Natural killer cell treated with Interleukin-12 subunit alpha and Interleukin-12 subunit beta and Interleukin-15 and Interleukin-18, amount 100 ng/mL, for 72 hours (primary cell): ENCODE measurements around the gene NOB1. TPM values are rescaled to one million over a fixed set of nuclear protein-coding genes. Genes with fewer than 3 reads are reported as not detected.
"Not testable (repeated sequence)": the region's sequence is repeated elsewhere in the genome, so short reads cannot be mapped to it uniquely, and the experiment has no call there.

Source experiments
- ATAC-seq, 2 donors: fragments of 150-1000 bp; cut with Tn5 transposase in 1 of 2; sonication (Bioruptor Pico), chemical (Tn5 transposase) in 1 of 2; 2 replicates each; pipeline ENCODE4 v1.10.0; 2021
- DNase-seq: peaks from one replicate; pipeline ENCODE4 v3.0.0; 2022; ENCODE audit warnings: low spot score
- H3K27ac Mint-ChIP-seq, 2 donors: 1 replicate in 1 of 2; 2 replicates in 1 of 2; pipeline ENCODE4 v1.8.0; 2022; ENCODE audit warnings: mixed read lengths in 2 of 2, mild to moderate bottlenecking in 1 of 2, moderate library complexity in 1 of 2
- H3K27me3 Mint-ChIP-seq, 2 donors: 1 replicate in 1 of 2; 2 replicates in 1 of 2; pipeline ENCODE4 v1.8.0; 2022; ENCODE audit warnings: mixed read lengths in 2 of 2
- H3K36me3 Mint-ChIP-seq: one replicate; pipeline ENCODE4 v1.8.0; 2022; ENCODE audit warnings: mixed read lengths
- H3K4me1 Mint-ChIP-seq, 2 donors: 1 replicate in 1 of 2; 2 replicates in 1 of 2; pipeline ENCODE4 v1.8.0; 2022; ENCODE audit warnings: low read depth in 2 of 2, mixed read lengths in 2 of 2, mild to moderate bottlenecking in 1 of 2
- H3K4me3 Mint-ChIP-seq: one replicate; pipeline ENCODE4 v1.8.0; 2022; ENCODE audit warnings: mixed read lengths
- H3K9me3 Mint-ChIP-seq: 2 replicates; pipeline ENCODE4 v1.8.0; 2022; ENCODE audit warnings: mixed read lengths
- total RNA-seq, 2 donors: library from RNA; stranded (reverse); gene quantifications; one replicate each; pipeline ENCODE4 v1.2.3, GENCODE V29; 2022

The NOB1 gene
- total RNA-seq: 100 to 1,000 TPM in 1 of 2 donors, 10 to 100 TPM in 1; 61.6 to 119 TPM

DNA sequence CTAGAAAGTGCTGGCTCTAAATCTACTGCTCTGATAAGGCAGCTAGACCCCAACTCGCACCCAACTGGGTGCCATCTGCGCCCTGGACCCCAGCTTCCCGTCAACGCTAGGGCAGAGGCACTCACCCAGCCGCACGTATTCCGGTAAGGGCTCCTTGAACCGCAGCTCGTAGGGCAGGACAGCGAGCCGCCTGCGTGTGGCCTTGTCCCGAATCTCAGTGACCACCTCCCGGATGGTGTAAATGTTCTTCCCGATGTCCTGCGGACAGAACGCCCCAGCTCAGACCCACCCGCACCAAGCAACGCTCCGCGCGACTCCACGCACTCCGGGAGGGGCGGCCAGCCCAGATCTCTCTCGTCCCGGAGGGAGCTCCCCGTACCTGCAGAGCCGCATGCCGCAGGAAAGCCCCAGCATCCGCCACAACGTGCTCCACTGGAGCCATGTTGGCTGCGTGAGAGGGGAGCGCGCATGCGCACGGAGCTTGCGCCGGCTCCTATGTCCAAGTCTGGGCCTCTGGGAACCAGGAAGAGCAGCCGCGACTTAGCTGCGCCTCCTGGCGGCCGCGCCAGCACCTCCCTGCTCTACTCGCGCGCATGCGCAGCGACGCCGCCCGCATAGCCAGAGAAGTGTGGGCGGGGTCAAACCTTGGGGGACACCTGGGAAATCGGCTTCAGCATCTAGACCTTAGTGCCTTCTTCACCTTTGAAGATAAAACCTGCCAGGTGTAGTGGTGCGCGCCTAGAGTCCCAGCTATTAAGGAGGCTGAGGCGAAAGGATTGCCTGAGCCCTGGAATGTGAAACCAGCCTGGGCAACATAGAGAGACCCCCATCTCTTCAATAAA, at the start of gene NOB1:
TSS of gene NOB1 (minus strand) at position 458 of the 842 bp plus-strand sequence. CDS start at position 442, 16 bp downstream.
- Mint-ChIP-seq H3K4me3 (peak within 1 kb of the TSS; percentile 100), H3K27me3 (peaks cover 0 to 2% of the 10 kb centered on the region in 2 donors), H3K4me1 (peaks cover 14 to 30% of the 10 kb centered on the region in 2 donors), H3K27ac (peak within 1 kb of the TSS; percentile 98 to 99), H3K36me3 (no peaks in the 10 kb centered on the region), H3K9me3 (no peaks in the 10 kb centered on the region)
- peak; percentile 99 for ATAC-seq
- DNase-seq: peak; percentile 99

GRCh38 chr16:69804297-69804696, 49.6 kb upstream of the NOB1 start:
- H3K4me1 Mint-ChIP-seq: peaks cover 0 to 5% of the 10 kb centered on the region in 2 donors
- no peak for ATAC-seq
- no peak overlapping the region for H3K27ac Mint-ChIP-seq
- DNase-seq: no peak
- no peaks in the 10 kb centered on the region for H3K27me3 Mint-ChIP-seq
- H3K9me3 Mint-ChIP-seq: no peaks in the 10 kb centered on the region
- no peak overlapping the region for H3K4me3 Mint-ChIP-seq
- peaks cover 10% of the 10 kb centered on the region for H3K36me3 Mint-ChIP-seq

GRCh38 chr16:69799611-69800031, 44.9 kb upstream of the NOB1 start:
- no peak overlapping the region for H3K27ac Mint-ChIP-seq
- H3K4me3 Mint-ChIP-seq: no peak overlapping the region
- peaks cover 10% of the 10 kb centered on the region for H3K36me3 Mint-ChIP-seq
- DNase-seq (no peak), ATAC-seq (no peak)
- H3K9me3 Mint-ChIP-seq: no peaks in the 10 kb centered on the region
- H3K27me3 Mint-ChIP-seq: no peaks in the 10 kb centered on the region
- peaks cover 0 to 7% of the 10 kb centered on the region in 2 donors for H3K4me1 Mint-ChIP-seq

- no peak overlapping the region for H3K4me3 Mint-ChIP-seq
- no peaks in the 10 kb centered on the region for H3K27me3 Mint-ChIP-seq
- H3K36me3 Mint-ChIP-seq: peaks cover 10% of the 10 kb centered on the region
- H3K4me1 Mint-ChIP-seq: peaks cover 0 to 7% of the 10 kb centered on the region in 2 donors
- ATAC-seq (no peak), DNase-seq (no peak)
- no peaks in the 10 kb centered on the region for H3K9me3 Mint-ChIP-seq
- no peak overlapping the region for H3K27ac Mint-ChIP-seq
Measured at GRCh38 chr16:69798466-69798865, 43.7 kb upstream of the NOB1 start.

GRCh38 chr16:69796285-69797118, 41.8 kb upstream of the NOB1 start:
- peak in 1 of 2 donors; percentile 65 for ATAC-seq
- Mint-ChIP-seq H3K9me3 (no peaks in the 10 kb centered on the region), H3K36me3 (peaks cover 5% of the 10 kb centered on the region), H3K27me3 (no peaks in the 10 kb centered on the region), H3K27ac (no peak overlapping the region), H3K4me1 (peaks cover 0 to 5% of the 10 kb centered on the region in 2 donors), H3K4me3 (no peak overlapping the region)
- no peak for DNase-seq

DNA sequence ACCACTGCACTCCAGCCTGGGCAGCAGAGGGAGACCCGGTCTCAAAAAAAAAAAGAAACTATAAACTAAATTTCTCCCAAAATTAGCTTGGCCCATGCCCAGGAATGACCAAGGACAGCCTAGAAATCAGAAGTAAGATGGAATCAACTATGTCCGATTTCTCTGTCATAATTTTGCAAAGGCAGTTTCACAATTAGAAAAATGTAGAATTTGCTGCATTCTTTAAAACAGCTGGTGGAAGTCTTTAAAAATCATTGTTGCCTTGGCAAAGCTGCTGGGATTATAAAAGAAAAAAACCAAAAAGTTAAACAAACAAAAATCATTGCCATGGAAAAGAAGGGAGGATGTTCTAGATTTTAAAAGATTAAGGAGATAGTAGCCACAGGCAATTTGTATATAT, 39.8 kb upstream of the NOB1 start:
- H3K36me3 Mint-ChIP-seq: peaks cover 1% of the 10 kb centered on the region
- DNase-seq: no peak
- H3K9me3 Mint-ChIP-seq: no peaks in the 10 kb centered on the region
- H3K4me1 Mint-ChIP-seq: peaks cover 0 to 5% of the 10 kb centered on the region in 2 donors
- no peak overlapping the region for H3K27ac Mint-ChIP-seq
- ATAC-seq: no peak
- H3K4me3 Mint-ChIP-seq: no peak overlapping the region
- H3K27me3 Mint-ChIP-seq: no peaks in the 10 kb centered on the region

GRCh38 chr16:69793526-69793925, 38.8 kb upstream of the NOB1 start:
- no peak overlapping the region for H3K27ac Mint-ChIP-seq
- H3K36me3 Mint-ChIP-seq: peaks cover 3% of the 10 kb centered on the region
- ATAC-seq: no peak
- H3K4me3 Mint-ChIP-seq: no peak overlapping the region
- H3K9me3 Mint-ChIP-seq: no peaks in the 10 kb centered on the region
- no peaks in the 10 kb centered on the region for H3K27me3 Mint-ChIP-seq
- no peak for DNase-seq
- peaks cover 0 to 5% of the 10 kb centered on the region in 2 donors for H3K4me1 Mint-ChIP-seq

DNA sequence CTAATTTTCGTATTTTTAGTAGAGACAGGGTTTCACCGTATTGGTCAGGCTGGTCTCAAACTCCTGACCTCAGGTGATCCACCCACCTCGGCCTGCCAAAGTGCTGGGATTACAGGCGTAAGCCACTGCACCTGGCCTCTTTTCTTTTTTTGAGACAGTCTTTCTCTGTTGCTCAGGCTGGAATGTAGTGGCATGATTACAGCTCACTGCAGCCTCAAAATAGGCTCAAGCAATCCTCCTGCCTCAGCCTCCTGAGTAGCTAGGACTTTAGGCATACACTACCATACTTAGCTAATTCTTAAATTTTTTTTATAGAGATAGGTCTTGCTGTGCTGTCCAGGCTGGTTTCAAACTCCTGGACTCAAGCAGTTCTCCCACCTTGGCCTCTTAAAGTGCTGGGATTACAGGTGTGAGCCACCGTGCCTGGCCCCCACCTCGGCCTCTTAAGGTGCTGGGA, 36.7 kb upstream of the NOB1 start:
- H3K27ac Mint-ChIP-seq: peak overlapping the region in 1 of 2 donors; percentile 45
- H3K27me3 Mint-ChIP-seq, H3K4me1 Mint-ChIP-seq, DNase-seq, ATAC-seq, H3K36me3 Mint-ChIP-seq, H3K4me3 Mint-ChIP-seq, H3K9me3 Mint-ChIP-seq: not testable (repeated sequence)

- no peak for ATAC-seq
- Mint-ChIP-seq H3K27ac (no peak overlapping the region), H3K36me3 (peaks cover 7% of the 10 kb centered on the region), H3K27me3 (no peaks in the 10 kb centered on the region), H3K4me3 (no peak overlapping the region), H3K4me1 (no peaks in the 10 kb centered on the region), H3K9me3 (no peaks in the 10 kb centered on the region)
- DNase-seq: no peak
Measured at GRCh38 chr16:69787883-69788282, 33.2 kb upstream of the NOB1 start.

DNA sequence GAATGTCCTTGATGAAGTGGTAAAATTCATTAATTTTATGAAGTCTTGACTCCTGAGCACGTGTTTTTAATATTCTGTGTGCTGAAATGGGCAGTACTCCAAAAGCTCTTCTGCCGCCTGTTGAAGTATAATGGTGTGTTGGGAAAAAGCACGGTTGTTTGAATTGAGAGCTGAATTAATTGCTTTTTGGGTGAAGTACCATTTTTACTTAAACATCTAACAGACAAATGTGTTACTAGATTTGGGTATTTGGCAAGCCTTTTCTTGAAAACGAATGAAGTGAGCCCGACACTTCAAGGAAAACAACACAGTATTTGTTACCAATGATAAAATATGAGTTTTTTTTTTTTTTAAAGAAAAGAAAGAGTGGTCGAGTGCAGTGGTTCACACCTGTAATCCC, 29.9 kb upstream of the NOB1 start:
- peaks cover 12 to 13% of the 10 kb centered on the region in 2 donors for H3K4me1 Mint-ChIP-seq
- H3K27me3 Mint-ChIP-seq: no peaks in the 10 kb centered on the region
- no peak for ATAC-seq
- no peak for DNase-seq
- no peak overlapping the region for H3K27ac Mint-ChIP-seq
- peaks cover 7% of the 10 kb centered on the region for H3K36me3 Mint-ChIP-seq
- H3K9me3 Mint-ChIP-seq: no peaks in the 10 kb centered on the region
- no peak overlapping the region for H3K4me3 Mint-ChIP-seq

DNA sequence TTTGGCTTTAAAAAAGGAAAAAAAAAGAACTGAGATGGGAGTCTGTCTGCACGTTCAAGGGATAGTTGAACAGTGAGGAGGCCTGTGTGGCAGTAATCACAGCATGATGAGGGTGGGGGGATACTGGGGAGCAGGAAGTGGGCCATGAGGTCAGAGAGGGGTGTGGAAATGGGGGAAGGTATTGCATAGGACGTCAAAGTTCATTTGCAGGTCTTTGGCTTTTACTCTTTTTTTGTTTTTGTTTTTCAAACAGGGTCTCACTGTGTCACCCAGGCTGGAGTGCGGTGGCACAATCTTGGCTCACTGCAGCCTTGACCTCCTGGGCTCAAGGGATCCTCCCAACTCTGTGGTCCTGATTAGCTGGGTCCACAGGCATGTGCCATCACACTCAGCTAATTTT, 26.4 kb upstream of the NOB1 start:
- no peaks in the 10 kb centered on the region for H3K27me3 Mint-ChIP-seq
- peak overlapping the region; percentile 55 to 56 for H3K27ac Mint-ChIP-seq
- no peaks in the 10 kb centered on the region for H3K9me3 Mint-ChIP-seq
- no peak overlapping the region for H3K4me3 Mint-ChIP-seq
- peaks cover under 1% of the 10 kb centered on the region for H3K36me3 Mint-ChIP-seq
- peaks cover 12 to 13% of the 10 kb centered on the region in 2 donors for H3K4me1 Mint-ChIP-seq
- DNase-seq (no peak), ATAC-seq (peak in 1 of 2 donors; percentile 58)

- Mint-ChIP-seq H3K4me1 (peaks cover 23 to 25% of the 10 kb centered on the region in 2 donors), H3K4me3 (no peak overlapping the region), H3K36me3 (peaks cover 9% of the 10 kb centered on the region), H3K27ac (no peak overlapping the region), H3K9me3 (peaks cover 5% of the 10 kb centered on the region), H3K27me3 (no peaks in the 10 kb centered on the region)
- DNase-seq (no peak), ATAC-seq (no peak)
Measured at GRCh38 chr16:69779724-69780123, 25.0 kb upstream of the NOB1 start.

- peak overlapping the region in 1 of 2 donors; percentile 20 for H3K27ac Mint-ChIP-seq
- H3K4me3 Mint-ChIP-seq: no peak overlapping the region
- H3K27me3 Mint-ChIP-seq: no peaks in the 10 kb centered on the region
- peaks cover 5% of the 10 kb centered on the region for H3K9me3 Mint-ChIP-seq
- H3K36me3 Mint-ChIP-seq: peaks cover 9% of the 10 kb centered on the region
- ATAC-seq (no peak), DNase-seq (no peak)
- H3K4me1 Mint-ChIP-seq: peaks cover 35 to 38% of the 10 kb centered on the region in 2 donors
Measured at GRCh38 chr16:69775563-69775962, 20.8 kb upstream of the NOB1 start.
